Muscle layer of duodenum (tissue), 2 donors: ENCODE results near the gene RABGGTA.

ENCODE experiments used
- H3K27ac ChIP-seq: one replicate; pipeline ENCODE4 v1.7.0; 2013; ENCODE audit warnings: mild to moderate bottlenecking, low read length
- H3K27me3 ChIP-seq: one replicate; pipeline ENCODE4 v1.7.0; 2013; ENCODE audit warnings: low read depth, mild to moderate bottlenecking, control low read depth, low read length
- H3K36me3 ChIP-seq, 2 donors: one replicate each; pipeline ENCODE4 v1.7.0; 2013; ENCODE audit warnings: low read length in 2 of 2, control low read depth in 1 of 2, mild to moderate bottlenecking in 1 of 2; ENCODE audit not compliant: insufficient read depth in 2 of 2, control insufficient read depth in 1 of 2
- H3K4me1 ChIP-seq, 2 donors: one replicate each; pipeline ENCODE4 v1.7.0; 2013; ENCODE audit warnings: low read length in 2 of 2, mild to moderate bottlenecking in 2 of 2, control low read depth in 1 of 2, moderate library complexity in 1 of 2; ENCODE audit not compliant: insufficient read depth in 2 of 2, control insufficient read depth in 1 of 2
- H3K4me3 ChIP-seq, 2 donors: one replicate each; pipeline ENCODE4 v1.7.0; 2013; ENCODE audit warnings: low read length in 2 of 2, low read depth in 1 of 2, mild to moderate bottlenecking in 1 of 2
- H3K9me3 ChIP-seq, 2 donors: one replicate each; pipeline ENCODE4 v1.7.0; 2013; ENCODE audit warnings: low read length in 2 of 2, control low read depth in 1 of 2, mild to moderate bottlenecking in 1 of 2; ENCODE audit not compliant: control insufficient read depth in 1 of 2
- donor health status: healthy.

The RABGGTA gene

GRCh38 chr14:24284501-24285035 lies 13.2 kb upstream of the RABGGTA start:
- H3K9me3 ChIP-seq = no peaks in the 10 kb centered on the region
- no peak overlapping the region for H3K4me3 ChIP-seq
- no peak overlapping the region for H3K27ac ChIP-seq
- no peaks in the 10 kb centered on the region for H3K27me3 ChIP-seq
- no peaks in the 10 kb centered on the region for H3K4me1 ChIP-seq
- peaks cover 4% of the 10 kb centered on the region in 2 donors for H3K36me3 ChIP-seq

DNA sequence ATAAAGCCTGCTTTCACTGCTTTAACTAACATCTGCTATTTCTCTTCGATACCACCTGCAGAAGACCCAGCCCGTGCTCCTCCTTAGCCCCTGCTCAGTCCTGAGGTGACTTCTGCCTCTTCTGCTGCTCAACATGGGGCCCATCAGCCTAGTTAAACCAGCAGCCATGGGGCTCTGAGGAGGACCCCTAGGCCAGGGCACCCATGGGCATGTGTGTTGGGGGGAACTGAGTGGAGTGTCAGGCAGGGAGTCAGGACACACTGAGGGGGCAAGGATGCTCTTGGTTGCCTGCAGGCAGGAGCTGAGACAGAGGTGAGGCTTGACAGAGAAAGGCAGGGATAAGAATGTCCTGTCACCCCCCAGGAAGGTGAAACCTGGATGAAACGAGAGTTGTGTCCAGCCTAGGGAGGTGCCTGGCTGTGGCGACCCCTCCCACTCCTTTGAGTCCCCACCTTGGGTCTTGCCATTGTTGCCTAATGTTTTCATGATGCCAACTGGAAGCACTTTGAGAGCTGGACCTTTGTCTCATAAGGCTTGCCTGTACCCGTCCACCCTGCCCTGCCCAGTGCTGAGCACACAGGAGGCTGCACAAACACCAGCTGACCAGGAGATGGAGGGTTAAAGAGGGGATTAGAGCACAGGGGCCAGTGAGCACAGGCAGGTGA lies 12.5 kb upstream of the RABGGTA start:
- Histone ChIP-seq H3K36me3 (no peaks in the 10 kb centered on the region), H3K4me1 (no peaks in the 10 kb centered on the region), H3K27ac (no peak overlapping the region), H3K9me3 (no peaks in the 10 kb centered on the region), H3K4me3 (no peak overlapping the region), H3K27me3 (no peaks in the 10 kb centered on the region)

DNA sequence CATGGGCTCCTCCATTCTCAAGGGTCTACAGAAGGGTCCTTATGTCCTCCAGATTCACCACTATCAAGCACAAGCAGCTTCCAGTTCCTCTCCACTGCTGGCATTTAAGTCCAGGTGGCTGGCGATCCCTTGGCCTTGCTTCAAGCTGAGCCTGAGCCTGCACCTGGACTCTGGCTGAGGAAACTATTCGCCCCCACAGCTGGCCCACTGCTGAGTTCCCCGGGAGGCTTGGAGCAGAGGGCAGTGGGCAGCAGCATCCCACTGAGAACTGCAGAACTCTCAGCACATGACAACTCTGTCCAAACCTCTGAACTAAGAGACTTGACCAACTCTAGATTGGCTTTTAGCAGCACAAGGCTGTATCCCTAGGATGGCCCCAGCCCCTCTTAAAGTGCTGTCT lies 11.3 kb upstream of the RABGGTA start:
- no peak overlapping the region for H3K27ac ChIP-seq

GRCh38 chr14:24281636-24282035 lies 10.2 kb upstream of the RABGGTA start:
- H3K27ac ChIP-seq = no peak overlapping the region
- H3K4me1 ChIP-seq = no peaks in the 10 kb centered on the region
- H3K4me3 ChIP-seq = no peak overlapping the region
- H3K36me3 ChIP-seq = no peaks in the 10 kb centered on the region
- no peaks in the 10 kb centered on the region for H3K9me3 ChIP-seq
- H3K27me3 ChIP-seq = no peaks in the 10 kb centered on the region

More for the DNA sequence above, 11.3 kb upstream of the RABGGTA start:
- H3K4me1 ChIP-seq = no peaks in the 10 kb centered on the region
- no peaks in the 10 kb centered on the region for H3K36me3 ChIP-seq
- H3K9me3 ChIP-seq = no peaks in the 10 kb centered on the region
- H3K4me3 ChIP-seq = no peak overlapping the region
- H3K27me3 ChIP-seq = no peaks in the 10 kb centered on the region

GRCh38 chr14:24280797-24281460 lies 9.5 kb upstream of the RABGGTA start:
- no peak overlapping the region for H3K27ac ChIP-seq
- no peak overlapping the region for H3K4me3 ChIP-seq
- H3K9me3 ChIP-seq = no peaks in the 10 kb centered on the region
- H3K36me3 ChIP-seq = no peaks in the 10 kb centered on the region
- H3K27me3 ChIP-seq = no peaks in the 10 kb centered on the region
- H3K4me1 ChIP-seq = no peaks in the 10 kb centered on the region

- Histone ChIP-seq H3K4me1 (no peaks in the 10 kb centered on the region), H3K4me3 (no peak overlapping the region), H3K27me3 (no peaks in the 10 kb centered on the region), H3K27ac (no peak overlapping the region), H3K36me3 (no peaks in the 10 kb centered on the region), H3K9me3 (no peaks in the 10 kb centered on the region)
These were observed 8.1 kb upstream of the RABGGTA start for GRCh38 chr14:24279301-24280186.

- H3K9me3 ChIP-seq = no peaks in the 10 kb centered on the region
- no peak overlapping the region for H3K27ac ChIP-seq
- no peaks in the 10 kb centered on the region for H3K27me3 ChIP-seq
- H3K4me3 ChIP-seq = no peak overlapping the region
- no peaks in the 10 kb centered on the region for H3K36me3 ChIP-seq
- H3K4me1 ChIP-seq = no peaks in the 10 kb centered on the region
These were observed 7.0 kb upstream of the RABGGTA start for GRCh38 chr14:24278424-24278823.

DNA sequence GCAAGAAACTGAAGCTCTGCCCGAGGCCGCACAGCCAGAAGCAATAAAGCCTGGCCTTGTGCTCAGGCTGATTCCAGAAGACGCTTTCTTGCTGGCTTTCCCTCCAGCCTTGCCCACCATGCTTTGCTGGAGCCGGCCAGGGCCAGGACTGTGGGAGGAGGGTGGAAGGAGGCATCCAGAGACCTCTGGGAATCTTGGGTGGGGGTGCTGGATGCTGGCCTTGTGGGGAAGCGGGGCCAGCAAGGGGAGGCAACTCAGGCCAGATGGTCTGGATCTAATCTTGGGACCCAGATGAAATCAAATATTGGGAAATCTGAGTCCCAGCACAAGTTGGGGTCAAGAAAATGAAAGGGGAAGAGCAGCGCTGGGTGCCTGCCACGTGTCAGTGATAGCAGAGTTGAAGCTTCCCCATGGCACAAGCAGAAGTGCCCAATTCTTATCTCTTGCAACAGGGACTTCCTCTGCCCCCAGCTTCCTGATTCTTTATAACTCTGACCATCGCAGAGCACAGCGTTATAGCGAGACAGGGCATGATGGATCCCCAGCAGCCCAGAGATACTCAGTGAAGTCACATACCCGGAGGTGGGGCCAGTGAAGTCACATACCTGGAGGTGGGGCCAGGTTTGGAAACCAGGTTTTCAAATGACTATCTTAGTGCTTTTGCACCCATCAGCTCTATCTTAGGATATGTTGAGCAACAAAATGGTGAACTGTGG lies 6.4 kb upstream of the RABGGTA start:
- Histone ChIP-seq H3K27me3 (no peaks in the 10 kb centered on the region), H3K36me3 (no peaks in the 10 kb centered on the region), H3K9me3 (no peaks in the 10 kb centered on the region), H3K27ac (no peak overlapping the region), H3K4me1 (no peaks in the 10 kb centered on the region), H3K4me3 (no peak overlapping the region)

- Histone ChIP-seq H3K4me3 (no peak overlapping the region), H3K9me3 (no peaks in the 10 kb centered on the region), H3K27me3 (no peaks in the 10 kb centered on the region), H3K4me1 (peaks cover under 1 to 2% of the 10 kb centered on the region in 2 donors), H3K36me3 (no peaks in the 10 kb centered on the region), H3K27ac (no peak overlapping the region)
These were observed 5.7 kb upstream of the RABGGTA start for GRCh38 chr14:24277071-24277470.

- Histone ChIP-seq H3K27me3 (no peaks in the 10 kb centered on the region), H3K9me3 (no peaks in the 10 kb centered on the region), H3K4me1 (peaks cover 4 to 10% of the 10 kb centered on the region in 2 donors), H3K36me3 (peaks cover 5 to 7% of the 10 kb centered on the region in 2 donors), H3K27ac (no peak overlapping the region), H3K4me3 (no peak overlapping the region)
These were observed 2.7 kb upstream of the RABGGTA start for GRCh38 chr14:24274101-24274543.
